ENCODE results near the gene SHROOM2. TPM values are rescaled to one million over a fixed set of nuclear protein-coding genes. Genes with fewer than 3 reads are reported as not detected.

SHROOM2 gene
- total RNA-seq, 1 experiment from 2014 or later: 14.2 TPM

DNA sequence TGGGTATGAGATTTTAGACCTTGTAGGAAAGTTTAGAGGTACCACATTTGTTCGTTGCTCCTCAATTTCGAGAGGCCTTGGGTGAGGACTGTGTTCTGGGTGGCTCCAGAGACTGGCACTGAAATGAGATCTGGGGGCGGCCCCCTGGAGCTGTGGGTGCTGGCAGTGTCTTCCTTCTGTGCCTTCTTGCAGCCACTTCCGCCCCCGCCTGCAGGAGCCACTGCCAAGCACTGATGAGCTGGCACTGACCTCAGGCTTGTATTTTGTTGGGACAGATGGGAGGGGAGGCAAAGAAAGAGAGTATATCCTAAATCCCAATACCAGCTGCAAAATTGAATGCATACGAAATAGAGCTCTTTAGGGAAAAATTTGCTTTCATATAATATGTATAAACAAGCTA is 116.4 kb downstream of the SHROOM2 start:
- H3K9me3 Mint-ChIP-seq (ENCODE audit: unreplicated experiment): no peaks in the 10 kb centered on the region
- no peaks in the 10 kb centered on the region for H3K9me3 ChIP-seq
- no peaks in the 10 kb centered on the region for H3K27me3 Mint-ChIP-seq (ENCODE audit: insufficient read depth, unreplicated experiment)
- intact Hi-C loops (cut with micrococcal nuclease; ENCODE audit: unreplicated experiment): no loop called here
- H3K36me3 Mint-ChIP-seq (ENCODE audit: insufficient read depth, unreplicated experiment): peaks cover 20% of the 10 kb centered on the region
- H3K36me3 ChIP-seq (ENCODE audit: control insufficient read depth, insufficient read depth, low read length): no peaks in the 10 kb centered on the region
- TF ChIP-seq, protein P1, sequence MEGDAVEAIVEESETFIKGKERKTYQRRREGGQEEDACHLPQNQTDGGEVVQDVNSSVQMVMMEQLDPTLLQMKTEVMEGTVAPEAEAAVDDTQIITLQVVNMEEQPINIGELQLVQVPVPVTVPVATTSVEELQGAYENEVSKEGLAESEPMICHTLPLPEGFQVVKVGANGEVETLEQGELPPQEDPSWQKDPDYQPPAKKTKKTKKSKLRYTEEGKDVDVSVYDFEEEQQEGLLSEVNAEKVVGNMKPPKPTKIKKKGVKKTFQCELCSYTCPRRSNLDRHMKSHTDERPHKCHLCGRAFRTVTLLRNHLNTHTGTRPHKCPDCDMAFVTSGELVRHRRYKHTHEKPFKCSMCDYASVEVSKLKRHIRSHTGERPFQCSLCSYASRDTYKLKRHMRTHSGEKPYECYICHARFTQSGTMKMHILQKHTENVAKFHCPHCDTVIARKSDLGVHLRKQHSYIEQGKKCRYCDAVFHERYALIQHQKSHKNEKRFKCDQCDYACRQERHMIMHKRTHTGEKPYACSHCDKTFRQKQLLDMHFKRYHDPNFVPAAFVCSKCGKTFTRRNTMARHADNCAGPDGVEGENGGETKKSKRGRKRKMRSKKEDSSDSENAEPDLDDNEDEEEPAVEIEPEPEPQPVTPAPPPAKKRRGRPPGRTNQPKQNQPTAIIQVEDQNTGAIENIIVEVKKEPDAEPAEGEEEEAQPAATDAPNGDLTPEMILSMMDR (IDR thresholded peaks at IDR 0.05; ENCODE audit: insufficient read depth in 1 of 2, low read depth in 1 of 2, low read length in 1 of 2, severe bottlenecking in 1 of 2, unreplicated experiment in 1 of 2): no peak
- BruUV-seq (replicated peaks): no TSS peak
- H3K27me3 ChIP-seq (replicated peaks; ENCODE audit: control insufficient read depth, insufficient read depth, low read length): no peaks in the 10 kb centered on the region
- H3K4me1 ChIP-seq: no peaks in the 10 kb centered on the region
- POLR2A ChIA-PET: no interaction called here
- H3K27ac Mint-ChIP-seq (ENCODE audit: unreplicated experiment): no peak overlapping the region
- no peaks in the 10 kb centered on the region for H3K4me1 Mint-ChIP-seq (ENCODE audit: low read depth, unreplicated experiment)
- no peak for DNase-seq
- CTCF ChIA-PET: no interaction called here
- no peak overlapping the region for H3K4me3 ChIP-seq (ENCODE audit: low read depth, low read length)
- no peak overlapping the region for H3K4me3 Mint-ChIP-seq (ENCODE audit: unreplicated experiment)

DNA sequence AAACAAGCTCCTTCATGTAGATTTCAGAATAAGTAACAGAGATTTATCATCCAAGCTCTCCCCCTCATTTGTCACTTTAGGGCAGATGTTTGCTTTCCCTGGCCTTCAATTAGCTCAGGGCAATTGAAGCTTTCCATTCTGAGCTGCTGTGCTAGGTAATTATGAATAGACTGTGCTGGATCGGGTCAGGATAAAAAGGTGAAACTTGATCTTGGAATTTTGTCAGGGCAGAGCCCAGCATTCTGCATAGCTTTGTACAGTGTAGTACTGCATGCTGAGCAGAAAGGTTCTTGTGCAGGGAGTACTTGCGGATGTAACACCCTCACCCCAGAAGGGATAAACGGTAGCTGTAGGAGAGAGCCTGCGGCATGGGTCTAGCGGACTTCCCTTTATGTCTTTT is 116.9 kb downstream of the SHROOM2 start:
- ChIA-PET POLR2A (no interaction called here), CTCF (no interaction called here)
- H3K4me3 Mint-ChIP-seq (ENCODE audit: unreplicated experiment): no peak overlapping the region
- intact Hi-C loops (cut with micrococcal nuclease; ENCODE audit: unreplicated experiment): no loop called here
- no peak overlapping the region for H3K27ac Mint-ChIP-seq (ENCODE audit: unreplicated experiment)
- no peaks in the 10 kb centered on the region for H3K9me3 Mint-ChIP-seq (ENCODE audit: unreplicated experiment)
- Histone ChIP-seq H3K4me3 (ENCODE audit: low read depth, low read length) (no peak overlapping the region), H3K9me3 (no peaks in the 10 kb centered on the region), H3K36me3 (ENCODE audit: control insufficient read depth, insufficient read depth, low read length) (no peaks in the 10 kb centered on the region), H3K27me3 (replicated peaks; ENCODE audit: control insufficient read depth, insufficient read depth, low read length) (no peaks in the 10 kb centered on the region), H3K4me1 (no peaks in the 10 kb centered on the region)
- no peaks in the 10 kb centered on the region for H3K27me3 Mint-ChIP-seq (ENCODE audit: insufficient read depth, unreplicated experiment)
- no peaks in the 10 kb centered on the region for H3K4me1 Mint-ChIP-seq (ENCODE audit: low read depth, unreplicated experiment)
- TF ChIP-seq, protein P1 (IDR thresholded peaks at IDR 0.05; ENCODE audit: insufficient read depth in 1 of 2, low read depth in 1 of 2, low read length in 1 of 2, severe bottlenecking in 1 of 2, unreplicated experiment in 1 of 2): no peak
- H3K36me3 Mint-ChIP-seq (ENCODE audit: insufficient read depth, unreplicated experiment): peaks cover 20% of the 10 kb centered on the region
- BruUV-seq (replicated peaks): no TSS peak
- DNase-seq: no peak

DNA sequence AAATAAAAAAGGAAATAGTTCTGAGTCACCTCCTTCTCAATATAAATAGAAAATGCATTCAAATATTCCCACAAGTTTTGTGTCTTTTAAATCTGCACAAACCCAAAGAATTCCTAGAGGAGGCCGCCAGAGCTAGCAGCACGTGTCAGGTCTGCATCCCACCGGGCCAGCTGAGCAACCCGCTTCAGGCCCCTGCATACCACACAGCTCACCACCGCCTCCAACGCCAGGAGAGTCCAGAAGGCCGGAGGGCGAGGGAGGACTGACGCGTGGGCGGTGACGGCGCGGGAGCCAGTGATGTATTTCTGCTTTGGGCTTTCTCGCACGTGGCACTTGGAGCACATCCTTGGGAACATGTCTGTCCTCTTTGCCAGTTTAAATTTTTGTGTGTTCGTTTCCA is 119.1 kb downstream of the SHROOM2 start:
- H3K36me3 Mint-ChIP-seq (ENCODE audit: insufficient read depth, unreplicated experiment): peaks cover 5% of the 10 kb centered on the region
- Histone ChIP-seq H3K36me3 (ENCODE audit: control insufficient read depth, insufficient read depth, low read length) (no peaks in the 10 kb centered on the region), H3K9me3 (no peaks in the 10 kb centered on the region), H3K27me3 (replicated peaks; ENCODE audit: control insufficient read depth, insufficient read depth, low read length) (no peaks in the 10 kb centered on the region), H3K4me1 (no peaks in the 10 kb centered on the region), H3K4me3 (ENCODE audit: low read depth, low read length) (no peak overlapping the region)
- no peak for DNase-seq
- no peaks in the 10 kb centered on the region for H3K9me3 Mint-ChIP-seq (ENCODE audit: unreplicated experiment)
- ChIA-PET CTCF (no interaction called here), POLR2A (no interaction called here)
- H3K4me3 Mint-ChIP-seq (ENCODE audit: unreplicated experiment): no peak overlapping the region
- H3K27ac Mint-ChIP-seq (ENCODE audit: unreplicated experiment): no peak overlapping the region
- TF ChIP-seq, protein P1 (IDR thresholded peaks at IDR 0.05; ENCODE audit: insufficient read depth in 1 of 2, low read depth in 1 of 2, low read length in 1 of 2, severe bottlenecking in 1 of 2, unreplicated experiment in 1 of 2): no peak
- no peaks in the 10 kb centered on the region for H3K27me3 Mint-ChIP-seq (ENCODE audit: insufficient read depth, unreplicated experiment)
- BruUV-seq (replicated peaks): no TSS peak
- intact Hi-C loops (cut with micrococcal nuclease; ENCODE audit: unreplicated experiment): no loop called here
- no peaks in the 10 kb centered on the region for H3K4me1 Mint-ChIP-seq (ENCODE audit: low read depth, unreplicated experiment)
